Putamen (tissue), 1 donor: ENCODE data around the gene DENND1A.

ENCODE experiments used
- DNase-seq: peaks from one replicate; pipeline ENCODE4 v3.0.0-alpha.2; 2016; ENCODE audit warnings: low spot score

DENND1A gene

DNA sequence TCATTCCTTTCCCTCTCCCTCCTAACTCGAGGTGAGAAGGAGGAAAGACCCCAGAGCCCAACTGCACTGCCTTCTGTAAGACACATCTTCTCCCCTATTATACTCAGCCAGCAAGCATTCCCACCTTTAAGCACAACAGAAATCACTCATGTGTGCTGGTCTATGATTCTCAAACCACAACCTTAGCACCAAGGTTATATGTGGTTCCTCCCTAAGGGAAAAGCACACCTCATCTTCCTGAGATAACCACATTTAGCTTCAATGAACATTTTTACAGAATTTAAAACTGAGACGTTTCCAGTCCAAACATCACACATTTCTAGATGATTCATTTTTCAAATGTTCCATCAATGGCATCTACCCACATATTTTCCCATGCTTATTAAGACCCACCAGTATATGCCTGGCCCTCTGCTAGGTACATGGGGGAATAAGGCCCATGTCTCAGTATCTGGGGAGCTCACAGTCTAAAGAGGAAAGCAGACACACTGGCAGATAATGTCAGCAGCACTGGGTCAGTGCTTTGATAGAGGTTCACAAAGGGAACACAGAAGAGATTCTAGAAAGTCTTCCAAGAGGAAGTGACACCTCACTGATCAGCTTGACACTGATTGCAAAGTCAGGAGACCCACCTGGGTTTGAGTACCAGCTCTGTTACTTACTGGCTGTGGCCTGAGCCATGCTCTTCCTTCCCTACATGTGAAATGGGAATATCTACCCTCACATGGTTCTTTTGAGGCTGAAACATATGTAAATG is 245.4 kb downstream of the DENND1A start:
- DNase-seq = no peak

DNA sequence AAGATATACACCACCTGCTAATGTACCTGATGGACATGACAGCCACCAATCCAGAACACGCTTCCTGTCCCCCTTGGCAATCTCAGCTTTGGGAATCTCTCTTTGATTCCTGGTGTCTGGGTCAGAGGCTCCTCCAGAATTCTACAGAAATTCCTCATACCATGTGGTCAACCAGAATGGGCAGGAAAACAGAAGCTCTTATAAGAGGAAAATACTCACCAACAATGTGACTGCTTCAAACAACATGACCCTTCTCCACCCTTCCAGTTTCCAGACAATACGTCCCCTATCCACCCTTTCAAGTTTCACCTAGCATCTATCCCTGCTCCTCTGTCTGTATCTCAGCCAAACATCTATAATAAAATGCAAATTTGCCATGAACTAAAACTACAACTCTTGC is 247.2 kb downstream of the DENND1A start:
- no peak for DNase-seq

DNA sequence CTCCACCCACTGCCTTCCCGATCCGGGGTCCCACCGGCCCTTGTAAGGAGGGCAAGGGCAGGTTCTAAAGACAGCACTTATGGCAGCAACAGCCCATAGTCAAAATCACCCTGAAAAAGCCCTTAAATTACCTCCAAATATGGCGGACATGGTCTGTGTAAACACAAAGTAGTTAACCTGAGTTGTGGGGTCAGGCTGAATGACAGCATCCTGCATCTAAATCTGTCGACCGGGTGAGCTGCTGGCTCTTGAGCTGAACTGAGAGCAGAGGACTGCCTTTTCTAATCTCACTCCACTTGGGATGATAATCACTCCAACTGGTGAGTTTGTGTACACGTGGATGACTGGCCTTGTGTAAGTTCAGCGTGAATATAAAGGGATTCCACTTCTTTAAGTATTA is 249.6 kb downstream of the DENND1A start:
- no peak for DNase-seq

DNA sequence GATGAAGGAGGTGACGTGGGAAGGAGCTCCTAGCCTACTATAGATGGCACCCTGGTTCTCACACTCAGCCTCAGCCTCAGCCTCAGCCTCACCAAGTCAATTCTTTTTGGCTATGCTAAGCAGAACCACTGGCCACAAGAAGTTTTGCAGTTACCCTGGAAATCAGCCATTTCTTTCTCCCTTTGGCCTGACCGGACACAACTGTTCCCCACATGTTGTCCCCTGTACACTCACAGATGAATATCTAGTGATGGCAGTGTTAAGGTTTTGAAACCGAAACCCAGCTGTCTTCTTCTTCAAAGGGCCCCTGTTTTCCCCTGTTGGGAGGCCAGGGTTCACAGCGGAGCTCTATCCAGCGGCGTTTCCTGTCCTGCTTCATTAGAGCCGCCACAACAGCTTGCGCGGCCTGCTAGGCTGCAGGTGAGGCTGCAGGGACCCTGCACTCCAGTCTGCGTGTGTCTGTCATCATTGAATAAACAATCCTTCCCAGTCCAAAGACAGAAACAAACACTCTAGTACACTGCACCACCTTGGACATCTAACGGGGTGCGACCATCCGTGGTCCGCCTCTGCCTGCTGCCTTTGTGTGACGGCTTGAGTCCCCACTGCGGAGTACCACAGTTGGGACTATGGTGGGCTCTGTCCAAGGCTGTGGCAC is 250.5 kb downstream of the DENND1A start:
- DNase-seq = no peak

DNA sequence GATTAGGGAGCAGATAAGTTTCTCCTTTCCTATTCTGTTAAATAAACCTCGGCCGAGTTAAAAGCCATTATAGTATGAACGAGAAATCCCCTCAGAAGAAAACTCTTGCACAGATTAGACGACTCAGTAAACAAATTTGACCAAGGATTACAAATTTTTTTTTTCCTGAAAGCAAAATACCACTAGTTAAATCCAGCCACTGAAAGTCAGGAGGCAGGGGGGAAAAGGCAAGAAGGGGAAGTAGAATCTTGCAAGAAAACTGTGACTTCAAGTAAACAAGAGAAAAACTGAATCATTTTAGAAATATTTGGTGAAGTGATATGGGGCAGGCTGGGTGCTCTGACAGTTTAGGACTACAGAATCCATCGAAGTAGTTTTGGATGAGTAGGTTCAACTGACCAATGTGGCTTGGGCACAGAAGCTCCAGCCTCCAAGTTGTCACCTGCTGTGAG is 251.0 kb downstream of the DENND1A start:
- no peak for DNase-seq

DNA sequence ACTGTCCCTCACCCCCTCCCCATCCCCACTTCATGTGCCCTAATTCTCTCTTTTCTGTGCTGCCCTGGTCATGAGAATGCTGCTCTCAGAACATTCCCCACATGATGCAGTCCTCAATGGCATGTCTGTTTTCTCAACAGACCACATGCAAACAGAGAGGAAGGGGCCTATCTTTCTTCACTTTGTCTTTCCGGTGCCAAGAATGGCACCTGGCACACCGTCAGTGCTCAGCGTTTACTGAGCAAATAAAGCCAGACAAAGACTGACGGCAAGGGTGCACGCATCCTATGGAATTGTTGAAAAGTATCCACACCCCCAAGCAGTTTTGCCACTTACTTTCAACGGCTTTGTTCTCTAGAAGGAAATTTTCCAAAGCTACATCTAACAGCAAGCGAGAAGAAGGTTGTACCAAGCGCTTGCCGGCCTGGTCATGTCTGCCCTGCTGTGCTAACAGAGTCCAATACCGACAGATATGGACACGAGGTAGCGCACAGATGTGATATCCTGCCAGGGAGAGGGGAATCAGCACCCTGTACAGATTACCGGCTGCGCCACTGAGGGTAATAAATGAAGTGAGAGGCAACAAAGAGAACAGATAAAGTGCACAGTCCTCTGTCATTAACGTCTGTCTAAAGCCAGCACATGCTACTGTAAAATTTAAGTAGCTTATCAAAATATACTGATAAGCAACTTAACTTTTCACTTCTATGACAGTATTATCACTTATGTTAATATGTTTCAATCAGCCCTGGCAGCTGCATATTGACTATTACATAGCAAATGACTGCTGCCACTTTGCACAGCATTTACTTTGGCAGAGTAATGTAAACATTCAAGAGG is 251.7 kb downstream of the DENND1A start:
- DNase-seq = no peak

DNA sequence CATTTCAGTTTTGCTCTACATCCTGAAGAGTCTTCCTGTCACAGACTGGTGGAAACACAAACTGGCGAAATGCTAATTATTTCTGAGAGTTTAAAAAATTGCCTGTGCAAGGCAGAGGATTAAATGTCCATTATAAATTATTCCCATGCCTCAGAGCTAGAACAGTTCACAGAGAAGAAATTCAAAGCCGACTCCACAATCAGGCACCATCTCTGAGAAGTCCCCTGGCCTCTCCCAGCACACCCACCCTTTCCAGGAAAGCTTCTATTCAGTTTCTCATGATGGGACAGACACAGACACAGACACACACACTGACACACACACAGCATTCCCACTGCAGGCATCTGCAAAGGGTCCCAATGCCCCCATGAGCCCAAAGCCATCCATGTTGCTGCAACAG is 253.1 kb downstream of the DENND1A start:
- DNase-seq = no peak

DNA sequence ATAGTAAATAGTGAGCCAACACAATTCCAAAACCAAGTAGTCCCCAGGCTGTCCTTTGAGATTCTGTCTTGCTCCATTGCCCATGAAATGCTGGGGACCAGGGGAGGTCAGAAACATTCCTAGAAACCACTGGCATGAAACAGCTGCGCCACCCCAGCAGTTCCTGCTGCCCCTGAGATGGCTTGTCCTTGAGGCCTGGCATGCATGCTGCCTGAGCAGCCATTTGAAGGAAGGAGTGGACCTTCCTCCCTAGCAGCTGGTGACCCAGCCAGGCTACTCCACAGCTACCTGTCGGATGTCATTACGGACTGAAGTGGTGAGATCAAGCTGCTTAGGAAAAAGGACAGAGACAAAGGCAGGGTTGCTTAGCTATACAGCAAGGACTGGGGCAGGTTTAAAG is 260.6 kb downstream of the DENND1A start:
- no peak for DNase-seq

DNA sequence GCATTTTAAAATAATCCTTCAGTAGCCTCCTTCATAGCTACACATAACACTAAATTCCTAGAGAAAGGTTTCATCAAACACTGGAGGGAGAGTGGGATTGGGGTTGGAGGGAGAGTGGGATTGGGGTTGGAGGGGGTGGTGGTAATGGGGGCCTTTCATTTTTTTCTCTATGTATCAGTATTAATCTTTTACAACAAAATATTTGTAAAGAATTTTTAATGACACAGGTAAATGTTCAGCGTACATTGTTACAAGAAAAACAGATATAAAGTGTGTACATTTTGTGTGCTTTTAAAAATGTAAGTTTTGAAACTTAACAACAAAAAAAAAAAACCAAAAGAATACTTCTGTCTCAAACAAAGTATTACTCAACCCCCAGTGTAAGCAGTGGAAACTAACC is 266.4 kb downstream of the DENND1A start:
- no peak for DNase-seq

DNA sequence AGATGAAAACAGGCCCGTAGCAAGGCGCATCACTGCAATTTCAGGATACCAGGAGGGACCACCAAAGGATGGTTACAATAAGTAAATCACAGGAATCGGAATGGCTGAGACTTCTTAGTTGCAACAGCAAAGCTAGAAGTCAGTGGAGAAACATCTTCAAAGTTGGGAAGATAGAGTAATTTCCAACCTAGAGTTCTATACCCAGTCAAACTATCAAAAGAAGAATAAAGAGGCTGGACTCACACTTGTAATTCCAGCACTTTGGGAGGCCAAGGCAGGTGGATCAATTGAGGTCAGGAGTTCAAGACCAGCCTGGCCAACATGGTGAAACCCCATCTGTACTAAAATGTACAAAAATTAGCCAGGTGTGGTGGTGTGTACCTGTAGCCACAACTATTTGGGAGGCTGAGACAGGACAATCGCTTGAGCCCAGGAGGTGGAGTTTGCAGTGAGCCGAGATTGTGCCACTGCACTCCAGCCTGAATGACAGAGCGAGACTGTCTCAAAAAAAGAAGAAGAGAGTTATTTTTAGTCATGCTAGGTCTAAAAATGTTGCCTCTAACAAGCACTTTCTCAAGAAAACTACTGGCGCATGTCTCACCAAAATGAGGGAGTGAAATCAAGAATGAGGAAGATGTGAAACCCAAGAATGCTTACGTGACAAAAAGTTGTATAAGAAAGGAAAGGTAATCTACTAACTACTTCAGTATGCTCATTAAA is 267.7 kb downstream of the DENND1A start:
- no peak for DNase-seq

DNA sequence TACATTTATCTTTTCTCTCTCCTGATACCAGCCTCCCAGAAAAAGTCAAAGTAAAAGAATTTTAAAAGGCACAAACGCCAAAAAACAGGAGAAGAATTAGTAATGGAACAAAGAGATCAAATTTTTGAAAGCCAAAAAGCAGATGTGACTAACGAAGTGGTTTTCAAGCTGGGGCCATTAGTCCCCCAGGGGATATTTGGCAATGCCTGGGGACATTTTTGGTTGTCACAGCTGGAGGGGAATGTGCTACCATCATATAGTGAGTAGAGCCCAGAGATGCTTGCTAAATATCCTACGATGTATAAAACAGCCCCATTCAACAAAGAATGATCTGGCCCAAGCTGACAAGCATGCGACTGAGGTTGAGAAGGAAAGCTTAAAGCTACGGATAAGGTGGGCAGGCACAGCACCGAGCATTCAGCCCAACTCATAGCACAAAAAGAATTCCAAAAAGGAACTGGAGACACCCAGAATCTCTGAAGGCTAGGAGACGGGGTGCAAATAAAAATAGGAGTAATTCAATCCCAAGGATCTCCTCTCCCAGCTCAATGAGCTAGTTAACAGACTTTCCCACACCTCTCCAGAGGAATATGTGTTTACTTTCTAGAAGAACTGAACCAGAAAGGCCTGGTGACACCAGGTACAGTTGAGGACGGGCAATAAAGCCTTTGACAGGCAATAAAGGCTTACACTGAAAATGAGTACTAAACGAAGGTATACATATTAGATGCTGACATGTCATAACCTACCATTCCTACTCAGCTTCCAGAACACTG is 269.0 kb downstream of the DENND1A start:
- DNase-seq = no peak

DNA sequence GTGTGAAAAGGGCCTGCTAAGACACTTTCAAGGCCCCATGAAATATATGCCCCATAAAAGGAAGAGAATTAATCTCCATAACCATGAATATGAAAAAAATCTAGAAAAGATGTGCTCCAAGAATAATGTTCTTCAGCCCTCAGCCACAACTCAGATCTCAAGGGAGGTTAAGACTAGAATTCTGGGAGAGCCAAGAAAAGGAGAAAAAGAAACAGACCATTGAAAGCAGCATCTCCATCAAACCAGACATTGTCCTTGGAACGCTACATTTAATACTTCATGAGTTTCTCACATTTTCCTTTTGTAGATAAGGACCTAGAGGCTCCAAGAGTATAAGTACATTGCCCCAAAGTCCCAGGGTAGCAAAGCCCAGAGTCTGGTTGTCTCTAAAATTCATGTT is 270.6 kb downstream of the DENND1A start:
- DNase-seq = no peak

DNA sequence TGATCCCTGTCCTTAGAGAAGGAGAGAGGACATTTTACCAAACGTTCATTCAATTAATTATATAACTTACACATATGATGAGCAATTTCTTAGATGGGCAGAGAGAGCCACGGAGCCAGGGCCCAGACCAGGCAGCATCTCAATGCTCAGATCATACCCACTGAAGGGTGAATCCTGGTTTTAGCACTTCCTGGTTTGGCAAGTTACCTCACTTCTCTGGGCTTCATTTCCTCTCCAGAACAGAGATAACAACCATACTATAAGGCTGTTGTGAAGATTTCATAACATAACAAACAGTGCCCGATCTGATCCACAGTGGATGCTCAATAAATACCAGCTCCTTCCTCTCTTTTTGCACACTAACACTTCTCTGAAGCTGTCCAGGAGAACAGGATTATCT is 271.1 kb downstream of the DENND1A start:
- no peak for DNase-seq

DNA sequence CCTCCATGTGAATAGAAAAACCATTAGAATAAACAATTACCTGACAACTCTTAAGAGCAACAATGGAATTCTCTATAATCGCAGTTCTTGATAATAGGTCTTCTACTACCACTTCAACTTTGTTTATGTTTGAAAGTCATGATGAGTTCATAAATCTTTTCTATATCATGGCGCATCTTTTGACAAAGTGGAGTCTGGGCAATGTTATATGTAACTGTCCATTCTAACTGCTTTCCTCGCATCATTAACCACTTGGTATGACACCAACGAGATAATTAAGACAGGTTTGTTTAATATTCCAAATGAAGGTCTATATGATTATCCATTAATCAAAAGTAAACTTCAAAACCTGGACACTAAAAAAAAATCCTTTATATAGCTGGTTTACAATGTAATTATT is 272.0 kb downstream of the DENND1A start:
- no peak for DNase-seq

DNA sequence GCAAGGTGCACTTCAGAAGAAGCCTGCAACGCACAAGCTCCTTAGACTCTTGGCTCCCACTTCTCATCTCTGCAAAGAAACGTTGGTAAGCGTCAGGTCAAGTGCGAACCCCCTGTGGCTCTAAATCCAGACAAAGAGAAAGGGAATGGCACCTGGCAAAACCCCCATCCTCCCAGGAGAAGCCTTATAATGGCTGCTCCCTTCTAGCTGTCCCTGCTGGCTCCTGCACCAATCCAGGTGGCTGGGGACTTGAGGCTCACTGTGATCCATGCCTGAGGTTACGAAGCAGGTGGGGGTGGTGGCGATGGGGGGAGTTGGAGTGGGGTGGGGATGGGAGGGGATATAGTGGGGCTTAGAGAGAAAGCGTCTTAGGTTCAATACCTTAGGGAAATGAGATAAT is 272.8 kb downstream of the DENND1A start:
- DNase-seq = no peak

DNA sequence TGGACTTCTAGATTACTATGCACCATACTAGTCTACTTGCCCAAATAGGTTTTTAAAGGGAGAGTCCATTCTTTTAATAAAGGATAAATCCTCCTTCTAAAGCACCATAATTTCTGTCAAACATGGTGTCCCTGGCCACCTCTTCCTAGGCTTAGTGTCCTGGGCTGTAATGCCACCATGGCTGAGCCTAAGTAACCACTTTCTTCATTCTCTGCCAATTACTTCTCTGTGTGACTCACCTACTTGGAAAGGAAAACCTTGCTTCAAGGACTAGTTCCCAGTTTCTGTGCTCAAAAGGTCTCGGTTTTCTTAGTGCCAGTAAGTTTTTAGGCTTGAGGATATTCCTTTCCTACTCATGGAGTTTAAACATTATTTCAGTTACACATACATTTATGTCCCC is 273.4 kb downstream of the DENND1A start:
- DNase-seq = no peak

DNA sequence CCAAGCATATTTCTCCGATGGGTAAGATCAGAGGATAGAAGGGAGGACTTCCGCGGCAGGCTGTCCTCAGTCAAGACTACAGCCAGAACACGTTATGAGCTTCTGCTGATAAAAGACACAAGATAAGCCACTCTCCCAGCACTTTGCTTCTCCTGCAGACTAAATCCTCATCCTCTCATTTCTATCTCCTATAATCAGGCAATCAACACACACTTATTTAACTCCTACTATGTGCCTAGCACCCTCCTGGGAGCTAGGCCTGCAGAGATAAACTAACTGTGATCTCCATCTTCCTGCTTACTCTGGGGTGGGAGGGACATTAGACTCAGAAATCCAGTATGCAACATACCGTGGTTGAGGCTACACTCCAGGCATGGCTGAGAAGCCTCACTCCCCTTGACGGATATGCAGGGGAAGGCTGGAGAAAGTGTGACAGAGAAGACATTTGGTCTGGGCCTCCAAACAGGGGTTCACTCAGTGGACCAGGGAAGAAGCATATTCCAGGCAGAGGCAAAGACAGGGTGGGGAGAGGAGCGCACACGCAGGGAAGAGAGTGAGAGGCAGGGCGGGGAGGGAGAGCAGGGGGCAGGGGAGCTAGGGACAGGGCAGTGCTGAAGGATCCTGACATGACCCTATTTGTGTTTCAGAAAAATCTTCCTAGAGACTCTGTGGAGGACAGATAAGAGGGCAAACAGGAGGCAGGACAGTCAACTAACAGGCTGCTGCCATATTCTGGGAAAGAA is 274.1 kb downstream of the DENND1A start:
- no peak for DNase-seq

DNA sequence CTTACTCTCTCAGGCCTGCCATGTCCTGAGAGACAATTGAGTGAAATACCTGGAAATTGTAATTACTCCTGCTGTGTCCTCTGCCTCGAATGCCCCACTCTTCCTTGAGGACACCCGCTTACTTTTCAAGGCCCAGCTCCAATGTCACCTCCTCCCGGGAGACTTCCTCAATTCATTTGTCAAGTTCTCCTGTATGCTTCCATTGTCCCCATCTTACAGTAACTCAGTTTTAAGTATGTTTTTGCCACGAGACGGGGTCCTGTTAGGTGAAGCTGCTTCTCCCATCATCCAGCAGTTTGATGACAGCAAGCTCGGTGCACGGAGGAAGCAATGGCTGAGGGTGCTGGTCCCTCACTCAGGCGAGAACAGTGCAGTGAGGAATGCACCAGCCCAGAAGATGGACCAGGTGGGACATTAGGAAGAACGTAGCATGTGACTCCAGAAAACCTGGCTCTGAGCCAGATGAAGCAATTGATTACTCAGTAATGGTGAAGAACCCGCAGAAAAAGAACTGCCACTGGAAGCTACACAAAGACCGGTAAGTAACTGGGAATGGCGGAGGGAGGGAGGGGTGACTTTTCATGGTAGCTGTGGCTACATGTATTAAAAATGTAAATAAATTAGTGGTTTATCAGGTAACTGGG is 274.8 kb downstream of the DENND1A start:
- DNase-seq = no peak

DNA sequence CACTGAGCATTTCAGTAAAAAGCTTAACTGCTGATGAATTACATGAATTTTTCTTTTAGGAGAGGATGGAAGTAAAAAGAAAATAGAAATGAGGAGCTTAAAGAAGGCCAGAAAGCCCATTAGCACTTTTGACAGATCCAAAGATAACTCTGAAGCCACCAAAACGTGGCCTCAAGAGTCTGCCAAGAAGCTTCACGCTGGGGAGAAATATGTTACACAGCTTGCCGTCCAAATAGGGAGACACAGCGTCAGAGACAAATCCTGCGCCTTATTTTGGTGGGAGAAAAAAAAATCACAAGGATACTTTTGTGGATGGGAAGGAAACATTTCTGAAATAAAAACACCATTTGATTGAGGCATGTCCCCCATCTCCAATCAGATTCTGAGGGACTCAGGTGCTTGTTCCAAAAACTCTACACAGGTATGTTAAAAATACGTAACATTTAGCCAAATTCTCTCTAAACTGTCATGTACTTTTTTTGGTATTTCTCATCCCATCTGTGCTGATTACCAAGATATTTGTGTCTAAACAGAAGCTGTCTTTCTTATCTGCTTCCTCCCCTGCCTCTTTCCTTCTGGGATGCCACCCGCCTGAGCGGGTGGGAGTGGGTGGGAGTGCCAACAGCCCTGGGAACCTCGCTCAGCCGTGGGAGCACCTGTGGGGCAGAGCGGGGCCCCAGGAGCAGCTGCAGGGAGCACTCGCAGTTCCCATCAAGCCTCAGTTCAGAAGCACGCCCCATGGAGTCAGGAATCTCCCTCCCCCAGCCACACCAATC is 275.5 kb downstream of the DENND1A start:
- DNase-seq = no peak
